Hematopoietic multipotent progenitor cell (in vitro differentiated cells): ENCODE measurements around the gene ENTPD6. TPM values are rescaled to one million over a fixed set of nuclear protein-coding genes. Genes with fewer than 3 reads are reported as not detected.
"Not testable (repeated sequence)": the region's sequence is repeated elsewhere in the genome, so short reads cannot be mapped to it uniquely, and the experiment has no call there.

Source experiments
- DNase-seq, 3 donors: peaks; one replicate each; pipeline ENCODE4 v3.0.0-alpha.2; 2011 to 2015; ENCODE audit warnings: low read depth in 2 of 3, low spot score in 2 of 3
- total RNA-seq: library from RNA; depleted of rRNA; stranded (reverse); fragments of >200 nt; gene quantifications from one replicate; pipeline ENCODE4 v1.2.3, GENCODE V29; 2012

Gene ENTPD6
- 43.6 TPM for total RNA-seq

DNA sequence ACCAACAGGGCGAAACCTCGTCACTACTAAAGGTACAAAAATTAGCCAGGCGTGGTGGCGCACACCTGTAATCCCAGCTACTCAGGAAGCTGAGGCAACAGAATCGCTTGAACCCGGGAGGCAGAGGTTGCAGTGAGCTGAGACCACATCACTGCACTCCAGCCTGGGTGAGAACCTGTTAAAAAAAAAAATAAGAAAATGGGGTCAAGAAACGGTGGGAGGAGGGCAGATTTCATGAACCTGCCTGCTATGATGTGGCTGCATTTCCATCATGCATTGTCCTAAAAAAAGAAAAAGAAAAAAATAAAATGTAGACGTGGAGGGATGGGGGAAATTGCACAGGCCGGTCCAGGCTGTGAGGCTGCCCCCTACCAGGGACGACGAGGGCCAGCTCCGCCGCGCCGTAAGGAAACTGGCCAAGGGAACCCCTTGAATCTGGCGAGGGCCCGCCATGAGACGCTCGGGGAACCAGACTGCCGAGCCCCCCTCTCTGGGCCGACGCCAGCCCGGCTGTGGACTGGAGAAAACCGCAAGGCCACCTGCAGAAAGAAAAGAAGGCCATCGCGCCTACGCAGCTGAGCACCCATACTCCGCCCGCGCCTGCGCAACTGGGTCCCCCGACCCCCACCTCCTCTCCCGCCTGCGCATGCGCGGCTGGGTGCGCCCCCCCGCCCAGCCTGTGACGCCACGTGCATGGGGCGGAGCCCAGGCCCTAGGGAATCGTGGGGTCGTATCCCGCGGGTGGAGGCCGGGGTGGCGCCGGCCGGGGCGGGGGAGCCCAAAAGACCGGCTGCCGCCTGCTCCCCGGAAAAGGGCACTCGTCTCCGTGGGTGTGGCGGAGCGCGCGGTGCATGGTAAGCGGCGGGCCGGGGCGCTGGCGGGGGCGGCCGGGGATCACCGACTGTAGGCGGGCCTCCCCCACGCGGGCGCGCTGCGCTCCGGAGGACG lies at the start of gene ENTPD6:
ENTPD6 (plus strand) TSS at position 699 of the 948 bp plus-strand sequence. CDS start 10,825 bp downstream, outside the sequence.
- peak; percentile 89 to 96 (median 90) for DNase-seq

DNA sequence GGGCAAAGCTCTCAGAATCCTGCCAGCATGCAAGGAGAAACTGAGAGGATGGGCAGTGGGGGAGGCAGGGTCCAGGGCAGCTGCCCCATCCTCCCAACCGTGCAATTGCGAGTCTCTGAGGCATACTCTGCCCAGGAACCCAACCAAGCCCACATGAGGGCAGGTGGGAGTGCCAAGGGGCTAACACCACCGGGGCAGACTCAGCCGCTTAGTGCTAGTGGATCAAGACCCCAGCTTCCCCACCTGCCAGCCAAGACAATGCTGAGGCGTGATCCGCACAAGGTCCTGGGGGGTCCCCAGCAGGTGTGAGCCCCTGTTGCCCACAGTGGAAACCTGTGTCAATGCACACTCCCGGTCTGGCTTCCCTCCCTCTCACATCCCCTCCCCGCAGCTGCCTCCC lies 48.5 kb upstream of the ENTPD6 start:
- no peak for DNase-seq

DNA sequence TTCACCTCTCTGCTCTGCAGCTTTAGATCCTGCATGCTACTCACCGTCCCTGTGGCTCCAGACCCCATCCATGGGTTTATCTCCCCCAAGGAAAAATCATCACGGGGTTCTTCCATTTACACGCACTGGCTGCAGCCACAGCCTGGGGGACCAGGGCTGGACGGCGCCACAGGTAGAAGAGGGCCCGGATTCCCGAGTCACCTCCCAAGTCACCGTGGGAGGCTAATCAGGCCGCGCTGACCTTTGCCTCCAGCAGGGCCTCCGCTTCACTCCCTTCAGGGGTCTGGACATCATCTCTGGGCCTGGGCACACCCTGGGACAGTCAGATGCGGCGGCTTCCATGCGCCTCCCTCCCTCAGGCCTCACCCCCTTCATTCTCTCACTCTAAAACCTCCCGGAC lies 47.8 kb upstream of the ENTPD6 start:
- no peak for DNase-seq

- DNase-seq: peak; percentile 30 to 60 (median 31)
These were observed 47.1 kb upstream of the ENTPD6 start for GRCh38 chr20:25148181-25148981.

- DNase-seq: no peak
These were observed 46.3 kb upstream of the ENTPD6 start for GRCh38 chr20:25148982-25149846.

- no peak for DNase-seq
These were observed 45.5 kb upstream of the ENTPD6 start for GRCh38 chr20:25150016-25150415.

DNA sequence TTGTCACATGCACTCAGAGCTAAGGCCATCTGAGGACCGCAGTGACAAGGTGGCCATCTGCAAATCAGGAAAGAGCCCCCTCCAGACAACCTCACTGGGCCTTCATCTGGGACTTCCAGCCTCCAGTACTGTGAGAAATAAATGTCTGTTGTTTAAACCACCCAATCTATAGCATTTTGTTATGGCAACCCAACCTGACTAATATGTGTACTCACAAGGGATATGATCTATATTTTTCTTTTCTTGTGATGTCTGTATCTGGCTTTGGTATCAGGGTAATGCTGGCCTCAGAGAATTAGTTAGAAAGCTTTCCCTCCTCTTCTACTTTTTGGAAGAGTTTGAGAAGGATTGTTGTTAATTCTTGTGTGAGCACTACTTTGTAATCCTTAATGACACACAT lies 37.5 kb upstream of the ENTPD6 start:
- no peak for DNase-seq

GRCh38 chr20:25160467-25160866 lies 35.0 kb upstream of the ENTPD6 start:
- DNase-seq: no peak

DNA sequence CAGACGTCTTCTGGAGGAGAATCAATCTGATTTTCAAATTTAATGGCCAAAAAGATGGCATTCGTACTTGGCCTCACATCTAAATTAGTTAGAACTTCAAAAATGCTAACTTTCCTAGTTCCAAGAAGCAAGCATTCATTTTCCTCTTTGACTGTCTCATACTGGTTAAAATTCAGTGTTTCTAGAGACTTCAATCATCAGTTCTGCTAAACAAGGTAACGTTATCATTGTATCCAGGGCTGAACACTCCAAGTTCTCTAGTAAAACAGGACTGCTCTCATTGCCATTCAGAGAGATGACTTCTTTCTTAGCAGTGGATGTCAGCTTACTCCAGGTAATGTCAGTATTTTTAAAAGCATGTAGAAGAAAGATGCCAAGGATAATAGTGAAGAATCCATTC lies 34.6 kb upstream of the ENTPD6 start:
- DNase-seq: no peak

DNA sequence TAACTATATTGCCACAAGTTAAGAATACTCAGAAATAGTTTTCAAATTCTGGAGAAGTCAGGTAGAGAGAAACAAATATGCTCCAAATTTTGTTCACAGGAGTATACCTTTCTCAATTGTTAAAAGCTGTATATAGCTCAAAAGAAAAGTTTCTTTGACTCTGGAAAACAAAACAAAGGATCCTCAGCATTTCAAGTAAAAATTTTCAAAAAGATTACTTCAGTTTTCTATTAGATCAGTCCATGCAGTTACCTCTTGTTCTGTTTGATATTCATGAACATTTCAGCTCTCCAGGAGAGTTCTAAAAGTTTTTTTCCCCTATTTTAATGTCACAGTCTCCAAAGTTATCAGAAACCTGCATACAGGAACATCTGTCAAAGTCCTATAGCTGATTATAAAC lies 30.4 kb upstream of the ENTPD6 start:
- no peak for DNase-seq

GRCh38 chr20:25166105-25166782 lies 29.3 kb upstream of the ENTPD6 start:
- not testable (repeated sequence) for DNase-seq

DNA sequence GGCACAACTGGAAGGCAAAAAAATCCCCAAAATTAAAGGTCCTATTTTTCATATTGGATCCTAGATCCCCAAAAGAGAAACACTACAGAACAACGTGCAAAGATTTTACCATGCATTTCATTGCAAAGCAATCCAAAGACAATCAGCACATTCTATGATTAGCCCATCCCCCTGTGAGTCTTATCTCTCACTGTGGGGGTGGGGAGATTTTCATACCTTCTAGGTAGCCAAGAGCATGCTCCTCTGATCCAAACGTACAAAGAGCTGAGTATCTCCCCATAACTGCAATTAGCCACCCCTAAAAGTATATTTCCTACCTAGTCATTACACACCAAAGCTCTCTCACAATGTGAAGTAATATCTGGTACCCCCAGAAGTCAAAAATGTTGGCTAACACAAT lies 22.2 kb upstream of the ENTPD6 start:
- DNase-seq: no peak

DNA sequence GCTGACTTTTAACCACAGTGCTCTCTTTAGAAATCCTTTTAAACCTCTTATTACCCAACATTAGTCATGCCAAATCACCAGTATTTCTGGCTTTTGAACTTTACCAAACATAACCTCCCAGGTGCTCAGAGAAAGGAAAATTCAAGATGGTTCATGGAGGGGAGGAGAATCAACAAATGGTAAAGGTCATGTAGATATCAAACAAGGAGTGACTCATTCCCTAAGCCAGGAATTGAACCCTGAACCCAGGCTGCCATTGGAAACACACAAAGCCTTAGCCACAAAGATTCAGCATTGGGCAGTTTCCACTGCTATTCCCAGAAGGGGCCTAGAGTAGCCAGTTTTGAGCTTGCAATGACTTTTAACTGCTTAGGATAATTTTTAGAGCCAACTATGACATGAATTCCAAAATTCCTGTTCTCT lies 21.6 kb upstream of the ENTPD6 start:
- no peak for DNase-seq

- no peak for DNase-seq
These were observed 19.3 kb upstream of the ENTPD6 start for GRCh38 chr20:25176184-25176583.

DNA sequence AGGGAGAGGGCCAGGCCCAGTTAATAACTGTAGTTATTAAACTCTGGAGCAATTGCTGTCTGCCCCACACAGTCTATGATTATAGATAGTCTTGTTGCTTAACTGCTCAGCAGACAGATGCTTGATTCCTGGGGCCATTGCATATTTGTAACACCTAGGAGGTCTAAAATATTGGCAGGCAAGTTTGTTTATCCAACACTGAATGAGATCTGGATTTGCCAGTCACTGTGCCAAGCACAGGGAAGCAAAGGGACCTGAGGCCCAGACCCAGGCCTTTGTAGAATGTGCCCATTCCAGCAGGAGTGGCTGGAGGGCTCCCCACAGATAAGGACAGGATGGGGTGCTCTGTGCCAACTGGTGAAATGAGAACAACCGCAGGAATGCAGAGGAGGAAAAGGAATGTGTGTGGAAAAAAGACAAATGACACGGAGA lies 17.6 kb upstream of the ENTPD6 start:
- DNase-seq: no peak

- DNase-seq: peak in 1 of 3 donors; percentile 65
These were observed 16.7 kb upstream of the ENTPD6 start for GRCh38 chr20:25178563-25179438.

GRCh38 chr20:25179439-25180089 lies 15.9 kb upstream of the ENTPD6 start:
- DNase-seq: no peak

GRCh38 chr20:25184391-25184790 lies 11.1 kb upstream of the ENTPD6 start:
- DNase-seq: not testable (repeated sequence)
